ENCODE measurements around the gene COL5A3.
"Not testable (repeated sequence)": the region's sequence is repeated elsewhere in the genome, so short reads cannot be mapped to it uniquely, and the experiment has no call there.

The COL5A3 gene

DNA sequence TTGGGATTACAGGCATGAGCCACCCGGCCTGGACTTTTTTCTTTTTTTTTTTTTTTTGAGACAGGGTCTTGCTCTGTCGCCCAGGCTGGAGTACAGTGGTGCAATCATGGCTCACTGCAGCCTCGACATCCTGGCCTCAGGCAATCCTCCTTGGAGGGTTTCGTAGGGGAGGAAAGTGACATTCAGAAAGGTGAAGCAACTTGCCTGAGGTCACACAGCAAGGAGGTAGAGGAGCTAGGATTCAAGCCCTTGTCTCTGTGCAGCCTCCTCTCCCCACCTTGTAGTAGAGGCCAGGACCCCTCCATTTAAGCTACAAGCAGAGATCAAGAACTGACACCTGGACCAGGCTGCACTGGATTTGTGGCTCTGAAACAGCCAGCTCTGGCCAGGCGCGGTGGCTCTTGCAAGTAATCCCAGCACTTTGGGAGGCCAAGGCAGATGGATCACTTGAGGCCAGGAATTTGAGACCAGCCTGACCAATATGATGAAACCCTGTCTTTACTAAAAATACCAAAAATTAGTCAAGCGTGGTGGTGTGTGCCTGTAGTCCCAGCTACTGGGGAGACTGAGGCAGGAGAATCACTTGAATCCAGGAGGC, 63.7 kb downstream of the COL5A3 start:
- not testable (repeated sequence) for H3K4me3 ChIP-seq (ENCODE audit: low read depth in 1 of 2, low read length in 2 of 2); H3K36me3 ChIP-seq (ENCODE audit: control insufficient read depth in 1 of 2, insufficient read depth in 2 of 2, low read length in 2 of 2); H3K4me1 ChIP-seq (ENCODE audit: control insufficient read depth in 1 of 2, insufficient read depth in 2 of 2, low read length in 2 of 2); H3K9me3 ChIP-seq (ENCODE audit: control insufficient read depth in 1 of 2, low read length in 2 of 2); H3K27me3 ChIP-seq (ENCODE audit: low read depth, low read length); H3K27ac ChIP-seq (ENCODE audit: low read length)

DNA sequence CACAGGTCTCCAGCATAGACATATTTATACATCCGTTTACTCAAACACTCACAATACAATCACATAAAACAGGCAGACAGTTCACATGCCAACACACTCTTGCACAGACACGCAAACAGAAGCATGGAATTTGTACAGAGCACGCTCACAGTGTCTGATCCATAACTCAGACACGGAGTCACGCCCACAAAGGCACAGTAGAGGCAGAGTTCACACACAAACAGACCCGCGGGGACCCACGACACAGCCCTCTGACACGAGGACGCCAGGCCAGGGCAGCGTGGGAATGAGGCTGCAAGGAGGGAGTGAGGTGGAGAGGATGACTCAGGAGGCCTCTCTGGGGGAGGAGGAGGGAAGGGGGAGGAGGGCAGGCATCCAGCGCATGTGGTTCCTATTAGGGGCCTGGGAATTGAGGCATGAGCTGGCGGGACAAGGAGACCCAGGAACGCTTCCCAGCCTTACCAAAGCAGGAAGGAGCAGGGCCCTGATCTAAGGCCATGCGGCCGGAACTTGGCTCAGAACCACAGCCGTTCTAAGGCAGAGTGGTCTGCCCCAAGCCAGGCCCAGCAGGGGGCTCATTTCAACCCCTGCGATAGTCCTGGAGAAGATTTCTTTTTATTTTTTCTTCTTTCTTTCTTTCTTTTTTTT, 64.9 kb downstream of the COL5A3 start:
- Histone ChIP-seq H3K4me1 (ENCODE audit: control insufficient read depth in 1 of 2, insufficient read depth in 2 of 2, low read length in 2 of 2) (no peaks in the 10 kb centered on the region), H3K4me3 (ENCODE audit: low read depth in 1 of 2, low read length in 2 of 2) (no peak overlapping the region), H3K27ac (ENCODE audit: low read length) (no peak overlapping the region)

DNA sequence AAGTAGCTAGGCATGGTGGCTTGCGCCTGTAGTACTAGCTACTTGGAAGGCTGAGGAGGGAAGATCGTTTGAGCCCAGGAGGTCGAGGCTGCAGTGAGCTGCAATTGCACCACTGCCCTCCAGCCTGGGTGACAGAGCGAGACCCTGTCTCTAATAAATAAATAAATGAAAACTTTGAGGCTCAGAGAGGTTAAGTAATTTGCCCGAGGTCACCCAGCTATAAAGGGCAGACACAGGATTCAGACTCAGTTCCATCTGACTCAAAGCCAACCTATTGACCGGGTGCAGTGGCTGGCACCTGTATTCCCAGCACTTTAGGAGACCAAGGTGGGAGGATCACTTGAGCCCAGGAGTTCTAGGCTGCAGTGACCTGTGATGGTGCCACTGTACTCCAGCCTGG, 66.6 kb downstream of the COL5A3 start:
- no peaks in the 10 kb centered on the region for H3K36me3 ChIP-seq (ENCODE audit: control insufficient read depth in 1 of 2, insufficient read depth in 2 of 2, low read length in 2 of 2)
- H3K4me3 ChIP-seq (ENCODE audit: low read depth in 1 of 2, low read length in 2 of 2): no peak overlapping the region
- H3K27ac ChIP-seq (ENCODE audit: low read length): no peak overlapping the region
- peaks cover 8 to 9% of the 10 kb centered on the region in 2 donors for H3K9me3 ChIP-seq (ENCODE audit: control insufficient read depth in 1 of 2, low read length in 2 of 2)
- no peaks in the 10 kb centered on the region for H3K4me1 ChIP-seq (ENCODE audit: control insufficient read depth in 1 of 2, insufficient read depth in 2 of 2, low read length in 2 of 2)
- H3K27me3 ChIP-seq (ENCODE audit: low read depth, low read length): no peaks in the 10 kb centered on the region

More for the DNA sequence above, 64.9 kb downstream of the COL5A3 start:
- Histone ChIP-seq H3K9me3 (ENCODE audit: control insufficient read depth in 1 of 2, low read length in 2 of 2) (peaks cover 8 to 9% of the 10 kb centered on the region in 2 donors), H3K27me3 (ENCODE audit: low read depth, low read length) (no peaks in the 10 kb centered on the region), H3K36me3 (ENCODE audit: control insufficient read depth in 1 of 2, insufficient read depth in 2 of 2, low read length in 2 of 2) (no peaks in the 10 kb centered on the region)

DNA sequence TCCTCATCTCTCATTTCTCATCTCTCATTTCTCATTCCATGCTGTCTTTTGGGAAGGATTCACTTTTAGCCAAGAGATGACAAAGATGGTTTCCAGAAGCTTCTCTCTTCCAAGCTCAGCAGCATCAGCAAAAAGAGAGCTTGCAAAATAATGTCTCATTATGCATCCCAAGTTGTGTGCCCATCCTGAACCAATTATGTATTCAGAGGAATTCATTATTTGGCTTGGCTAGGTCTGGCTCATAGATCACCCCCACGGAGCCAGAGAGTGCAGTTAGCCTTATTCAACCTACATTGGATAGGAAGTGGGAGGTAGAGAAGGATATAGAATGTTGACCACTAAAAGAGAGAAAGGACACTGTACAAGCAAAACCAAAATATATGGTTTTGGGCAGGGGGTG, 68.6 kb downstream of the COL5A3 start:
- H3K9me3 ChIP-seq (ENCODE audit: control insufficient read depth in 1 of 2, low read length in 2 of 2): peaks cover 8 to 9% of the 10 kb centered on the region in 2 donors
- no peaks in the 10 kb centered on the region for H3K27me3 ChIP-seq (ENCODE audit: low read depth, low read length)
- H3K4me1 ChIP-seq (ENCODE audit: control insufficient read depth in 1 of 2, insufficient read depth in 2 of 2, low read length in 2 of 2): peaks cover 0 to 4% of the 10 kb centered on the region in 2 donors
- no peak overlapping the region for H3K27ac ChIP-seq (ENCODE audit: low read length)
- no peak overlapping the region for H3K4me3 ChIP-seq (ENCODE audit: low read depth in 1 of 2, low read length in 2 of 2)
- H3K36me3 ChIP-seq (ENCODE audit: control insufficient read depth in 1 of 2, insufficient read depth in 2 of 2, low read length in 2 of 2): no peaks in the 10 kb centered on the region

DNA sequence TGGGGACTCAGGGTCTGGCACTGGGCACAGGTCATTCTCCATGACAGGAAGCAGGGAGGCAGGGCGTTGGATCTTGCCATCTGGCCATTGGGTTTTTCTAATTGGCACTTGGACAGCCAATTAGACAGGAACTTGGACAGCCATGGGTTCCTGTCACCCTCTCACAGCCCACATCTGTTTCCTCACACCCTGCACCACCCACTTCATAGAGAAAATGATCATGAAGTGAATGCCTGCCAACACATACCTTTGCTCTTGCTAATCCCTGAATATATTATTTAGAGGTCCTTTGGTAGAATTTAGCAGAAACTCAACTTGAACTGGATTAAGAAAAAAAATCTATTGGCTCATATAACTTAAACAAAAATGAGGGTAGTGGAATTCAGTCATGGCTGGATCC, 69.1 kb downstream of the COL5A3 start:
- Histone ChIP-seq H3K9me3 (ENCODE audit: control insufficient read depth in 1 of 2, low read length in 2 of 2) (peaks cover 8 to 9% of the 10 kb centered on the region in 2 donors), H3K36me3 (ENCODE audit: control insufficient read depth in 1 of 2, insufficient read depth in 2 of 2, low read length in 2 of 2) (no peaks in the 10 kb centered on the region), H3K27me3 (ENCODE audit: low read depth, low read length) (no peaks in the 10 kb centered on the region), H3K4me1 (ENCODE audit: control insufficient read depth in 1 of 2, insufficient read depth in 2 of 2, low read length in 2 of 2) (peaks cover 0 to 6% of the 10 kb centered on the region in 2 donors), H3K27ac (ENCODE audit: low read length) (no peak overlapping the region), H3K4me3 (ENCODE audit: low read depth in 1 of 2, low read length in 2 of 2) (no peak overlapping the region)

DNA sequence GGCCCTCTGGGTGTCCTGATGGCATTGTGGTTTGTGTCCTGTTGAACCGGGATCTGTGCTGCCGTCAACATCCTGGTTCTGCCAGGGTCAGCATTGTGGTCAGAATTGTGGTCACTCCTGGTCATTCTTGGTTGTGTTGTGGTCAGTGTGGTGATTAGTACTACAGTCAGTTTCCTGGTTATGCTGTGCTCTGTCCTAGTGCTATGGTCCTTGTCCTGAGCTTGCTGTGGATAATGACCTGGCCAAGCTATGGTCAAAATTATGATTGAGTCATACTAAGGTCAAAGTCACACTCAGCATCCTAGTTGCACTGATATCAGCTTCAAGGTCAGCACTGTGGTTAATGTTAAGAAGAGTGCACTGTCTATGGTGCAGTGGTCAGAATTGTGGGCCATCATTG, 69.5 kb downstream of the COL5A3 start:
- H3K4me3 ChIP-seq (ENCODE audit: low read depth in 1 of 2, low read length in 2 of 2): no peak overlapping the region
- H3K36me3 ChIP-seq (ENCODE audit: control insufficient read depth in 1 of 2, insufficient read depth in 2 of 2, low read length in 2 of 2): no peaks in the 10 kb centered on the region
- H3K4me1 ChIP-seq (ENCODE audit: control insufficient read depth in 1 of 2, insufficient read depth in 2 of 2, low read length in 2 of 2): peaks cover 0 to 10% of the 10 kb centered on the region in 2 donors
- H3K27me3 ChIP-seq (ENCODE audit: low read depth, low read length): peaks cover 2% of the 10 kb centered on the region
- peaks cover 8 to 9% of the 10 kb centered on the region in 2 donors for H3K9me3 ChIP-seq (ENCODE audit: control insufficient read depth in 1 of 2, low read length in 2 of 2)
- no peak overlapping the region for H3K27ac ChIP-seq (ENCODE audit: low read length)

DNA sequence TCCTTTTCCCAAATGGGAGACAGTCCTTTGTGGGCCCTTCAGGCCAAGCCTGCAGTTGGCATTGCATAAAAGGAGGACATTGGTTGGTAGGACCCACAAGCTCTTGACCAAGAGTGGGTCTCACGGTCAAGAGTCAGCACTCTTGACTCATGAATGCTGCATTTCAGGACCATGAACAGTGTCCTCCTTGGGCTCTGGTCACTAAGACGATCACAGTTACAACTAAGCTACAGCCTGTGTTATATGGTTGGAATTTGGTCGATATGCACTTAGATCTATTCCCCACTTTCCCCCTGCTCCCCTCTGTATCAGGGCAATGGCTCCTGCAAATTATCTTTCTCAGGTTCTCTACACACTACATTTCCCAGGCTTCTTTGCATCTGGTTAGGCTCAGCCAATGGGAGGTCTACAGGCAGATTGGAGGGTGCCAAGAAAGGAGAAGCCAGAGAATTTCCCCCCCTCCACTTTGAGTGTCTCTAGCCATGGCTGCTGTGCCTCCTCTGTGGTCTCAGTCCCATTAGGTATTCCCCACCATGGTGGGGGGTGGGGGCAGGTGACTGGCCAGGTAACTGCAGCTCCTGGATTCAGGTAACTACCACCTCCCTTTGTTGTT, 70.9 kb downstream of the COL5A3 start:
- peaks cover 16% of the 10 kb centered on the region for H3K27me3 ChIP-seq (ENCODE audit: low read depth, low read length)

DNA sequence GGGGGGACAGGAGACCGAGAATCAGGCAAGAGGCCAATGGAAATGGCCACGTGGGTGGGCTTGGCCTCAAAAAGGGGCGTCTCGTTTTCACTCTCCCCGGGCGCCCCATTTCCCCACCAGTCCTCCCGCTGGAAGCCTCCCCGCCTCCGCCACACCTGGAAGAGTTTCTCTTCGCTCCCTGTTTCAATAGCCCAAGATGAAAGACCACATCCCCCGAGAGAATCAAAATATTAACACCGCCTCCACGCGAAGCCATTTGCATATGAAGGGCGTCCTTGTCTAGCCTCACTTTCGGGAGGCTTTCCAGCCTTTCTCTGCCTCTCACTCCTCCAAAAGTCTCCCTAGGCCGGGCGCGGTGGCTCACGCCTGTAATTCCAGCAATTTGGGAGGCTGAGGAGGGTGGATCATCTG, 73.3 kb downstream of the COL5A3 start:
- Histone ChIP-seq H3K9me3 (ENCODE audit: control insufficient read depth in 1 of 2, low read length in 2 of 2) (peaks cover 3 to 6% of the 10 kb centered on the region in 2 donors), H3K27ac (ENCODE audit: low read length) (no peak overlapping the region), H3K4me1 (ENCODE audit: control insufficient read depth in 1 of 2, insufficient read depth in 2 of 2, low read length in 2 of 2) (peaks cover 5 to 26% of the 10 kb centered on the region in 2 donors), H3K4me3 (ENCODE audit: low read depth in 1 of 2, low read length in 2 of 2) (no peak overlapping the region), H3K27me3 (ENCODE audit: low read depth, low read length) (peaks cover 18% of the 10 kb centered on the region), H3K36me3 (ENCODE audit: control insufficient read depth in 1 of 2, insufficient read depth in 2 of 2, low read length in 2 of 2) (no peaks in the 10 kb centered on the region)

More for the DNA sequence above, 70.9 kb downstream of the COL5A3 start:
- H3K4me3 ChIP-seq (ENCODE audit: low read depth in 1 of 2, low read length in 2 of 2): no peak overlapping the region
- no peak overlapping the region for H3K27ac ChIP-seq (ENCODE audit: low read length)
- peaks cover 8 to 9% of the 10 kb centered on the region in 2 donors for H3K9me3 ChIP-seq (ENCODE audit: control insufficient read depth in 1 of 2, low read length in 2 of 2)
- no peaks in the 10 kb centered on the region for H3K36me3 ChIP-seq (ENCODE audit: control insufficient read depth in 1 of 2, insufficient read depth in 2 of 2, low read length in 2 of 2)
- H3K4me1 ChIP-seq (ENCODE audit: control insufficient read depth in 1 of 2, insufficient read depth in 2 of 2, low read length in 2 of 2): peaks cover 5 to 23% of the 10 kb centered on the region in 2 donors

DNA sequence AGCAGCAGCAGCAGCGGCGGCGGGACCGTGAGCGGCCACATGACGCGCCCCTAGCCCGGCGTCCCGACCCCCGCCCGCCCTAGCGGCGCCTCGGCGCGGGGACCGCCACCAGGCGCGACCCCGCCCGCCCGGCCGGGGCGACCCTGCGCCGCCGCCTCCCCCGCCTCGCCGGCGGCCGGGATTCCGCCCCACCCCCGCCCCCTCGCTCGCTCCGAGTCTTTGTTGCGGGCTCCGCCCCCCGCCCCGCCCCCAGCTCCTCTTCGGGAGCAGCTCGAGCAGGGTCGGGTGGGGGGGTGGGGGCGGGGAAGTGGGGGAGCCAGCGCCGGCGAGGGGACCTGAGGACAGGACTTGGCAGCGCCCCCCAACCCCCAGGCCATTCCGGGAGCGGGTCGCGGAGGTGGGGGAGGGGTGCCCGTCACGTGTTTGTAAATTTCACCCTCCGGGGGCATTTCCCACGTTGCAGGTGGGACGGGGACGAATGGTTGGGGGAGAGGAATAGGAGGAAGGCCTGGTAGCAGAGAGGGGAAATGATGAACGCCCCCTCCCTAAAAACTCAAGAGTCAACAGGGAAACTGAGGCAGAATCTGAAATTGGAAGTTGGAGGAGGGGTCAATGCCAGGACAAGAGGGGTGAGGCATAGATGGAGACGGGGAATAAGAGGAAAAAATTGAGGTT, 73.8 kb downstream of the COL5A3 start, which contains the start of gene OLFM2:
Gene OLFM2, minus strand, starts transcription at position 190 of the 675 bp plus-strand sequence. Its CDS starts 149 bp downstream, at position 41.
- Histone ChIP-seq H3K4me1 (ENCODE audit: control insufficient read depth in 1 of 2, insufficient read depth in 2 of 2, low read length in 2 of 2) (peaks cover 5 to 26% of the 10 kb centered on the region in 2 donors), H3K27ac (ENCODE audit: low read length) (no peak within 1 kb of the TSS), H3K27me3 (ENCODE audit: low read depth, low read length) (peaks cover 18% of the 10 kb centered on the region), H3K4me3 (ENCODE audit: low read depth in 1 of 2, low read length in 2 of 2) (peak within 1 kb of the TSS in 1 of 2 donors; percentile 40), H3K9me3 (ENCODE audit: control insufficient read depth in 1 of 2, low read length in 2 of 2) (peaks cover 0 to under 1% of the 10 kb centered on the region in 2 donors), H3K36me3 (ENCODE audit: control insufficient read depth in 1 of 2, insufficient read depth in 2 of 2, low read length in 2 of 2) (no peaks in the 10 kb centered on the region)

DNA sequence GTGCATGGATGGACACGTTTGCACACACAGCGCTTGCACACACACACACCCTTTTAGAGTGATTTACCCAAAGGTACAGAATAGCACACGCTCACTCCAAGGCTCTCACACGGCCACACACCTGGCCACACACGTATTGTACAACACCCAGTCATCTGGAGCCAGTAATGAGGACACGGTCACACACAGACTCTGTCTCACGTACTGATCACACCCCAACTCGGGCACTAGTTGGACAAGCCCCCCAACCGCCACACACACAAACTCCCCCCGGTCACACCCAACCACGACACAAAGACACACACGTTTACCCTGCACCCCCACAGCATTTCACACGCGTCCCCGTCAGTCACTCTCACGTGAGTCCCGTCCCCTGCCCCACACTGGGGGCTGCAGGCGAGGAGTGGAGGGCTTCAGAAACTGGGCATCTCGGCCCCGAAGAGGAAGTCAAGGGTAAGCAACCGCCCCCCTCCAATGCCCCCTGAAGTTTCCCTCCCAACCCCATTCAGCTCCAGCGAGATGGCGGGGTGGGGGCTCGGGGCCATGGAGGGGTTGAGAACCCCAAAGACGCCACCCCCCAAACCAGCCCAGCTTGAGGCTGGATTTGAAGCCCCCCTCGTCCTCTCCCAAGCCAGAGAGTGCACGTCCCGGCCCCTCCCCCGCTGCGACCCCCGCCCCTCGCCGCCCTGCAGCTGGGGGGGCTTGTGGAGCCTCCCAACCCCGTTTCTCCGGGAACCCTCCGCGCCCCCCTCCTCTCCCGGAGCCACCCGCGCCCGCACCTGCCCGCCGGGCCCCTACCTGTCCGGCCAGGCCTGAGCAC, 74.6 kb downstream of the COL5A3 start:
- Histone ChIP-seq H3K27me3 (ENCODE audit: low read depth, low read length) (peaks cover 18% of the 10 kb centered on the region), H3K36me3 (ENCODE audit: control insufficient read depth in 1 of 2, insufficient read depth in 2 of 2, low read length in 2 of 2) (no peaks in the 10 kb centered on the region), H3K4me3 (ENCODE audit: low read depth in 1 of 2, low read length in 2 of 2) (peak overlapping the region in 1 of 2 donors; percentile 40), H3K27ac (ENCODE audit: low read length) (no peak overlapping the region), H3K9me3 (ENCODE audit: control insufficient read depth in 1 of 2, low read length in 2 of 2) (no peaks in the 10 kb centered on the region), H3K4me1 (ENCODE audit: control insufficient read depth in 1 of 2, insufficient read depth in 2 of 2, low read length in 2 of 2) (peaks cover 5 to 30% of the 10 kb centered on the region in 2 donors)

All from muscle layer of duodenum (tissue), 2 donors.